GM19240 (cell line): ENCODE measurements around the gene MTFP1.
"Not testable (repeated sequence)": the region's sequence is repeated elsewhere in the genome, so short reads cannot be mapped to it uniquely, and the experiment has no call there.

ENCODE experiments used
- DNase-seq: peaks from one replicate; pipeline ENCODE4 v3.0.0; 2011; ENCODE audit warnings: low spot score; ENCODE audit not compliant: insufficient read length

The MTFP1 gene, protein sequence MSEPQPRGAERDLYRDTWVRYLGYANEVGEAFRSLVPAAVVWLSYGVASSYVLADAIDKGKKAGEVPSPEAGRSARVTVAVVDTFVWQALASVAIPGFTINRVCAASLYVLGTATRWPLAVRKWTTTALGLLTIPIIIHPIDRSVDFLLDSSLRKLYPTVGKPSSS

GRCh38 chr22:30425616-30426387 is at the start of gene MTFP1:
MTFP1 (plus strand) TSS chr22:30425768; CDS start chr22:30425880, 112 bp downstream.
- no peak for DNase-seq

- DNase-seq = no peak
These were observed 45.6 kb upstream of the MTFP1 start for GRCh38 chr22:30380011-30380410.

- DNase-seq = no peak
These were observed 44.3 kb upstream of the MTFP1 start for GRCh38 chr22:30381264-30381663.

DNA sequence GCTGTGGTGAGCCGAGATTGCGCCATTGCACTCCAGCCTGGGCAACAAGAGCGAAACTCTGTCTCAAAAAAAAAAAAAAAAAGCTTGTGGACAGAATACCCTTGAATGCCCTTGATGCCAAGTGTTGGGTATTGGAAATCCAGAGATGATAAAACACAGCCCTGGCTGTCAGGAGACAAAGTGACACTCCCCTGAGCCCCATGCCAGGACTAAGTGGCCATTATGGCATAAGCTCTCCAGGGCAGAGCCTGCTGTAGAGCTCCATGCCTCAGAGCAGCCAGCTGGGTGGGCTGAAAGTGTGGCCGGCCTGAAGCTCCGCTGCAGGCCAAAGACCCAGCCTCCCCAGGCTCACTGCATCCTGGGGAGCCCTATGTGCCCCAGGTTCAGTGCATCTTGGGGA is 43.2 kb upstream of the MTFP1 start:
- no peak for DNase-seq

- DNase-seq = no peak
These were observed 42.5 kb upstream of the MTFP1 start for GRCh38 chr22:30383061-30383460.

GRCh38 chr22:30385942-30386341 is 39.6 kb upstream of the MTFP1 start:
- no peak for DNase-seq

GRCh38 chr22:30386608-30386959 is 39.0 kb upstream of the MTFP1 start:
- no peak for DNase-seq

DNA sequence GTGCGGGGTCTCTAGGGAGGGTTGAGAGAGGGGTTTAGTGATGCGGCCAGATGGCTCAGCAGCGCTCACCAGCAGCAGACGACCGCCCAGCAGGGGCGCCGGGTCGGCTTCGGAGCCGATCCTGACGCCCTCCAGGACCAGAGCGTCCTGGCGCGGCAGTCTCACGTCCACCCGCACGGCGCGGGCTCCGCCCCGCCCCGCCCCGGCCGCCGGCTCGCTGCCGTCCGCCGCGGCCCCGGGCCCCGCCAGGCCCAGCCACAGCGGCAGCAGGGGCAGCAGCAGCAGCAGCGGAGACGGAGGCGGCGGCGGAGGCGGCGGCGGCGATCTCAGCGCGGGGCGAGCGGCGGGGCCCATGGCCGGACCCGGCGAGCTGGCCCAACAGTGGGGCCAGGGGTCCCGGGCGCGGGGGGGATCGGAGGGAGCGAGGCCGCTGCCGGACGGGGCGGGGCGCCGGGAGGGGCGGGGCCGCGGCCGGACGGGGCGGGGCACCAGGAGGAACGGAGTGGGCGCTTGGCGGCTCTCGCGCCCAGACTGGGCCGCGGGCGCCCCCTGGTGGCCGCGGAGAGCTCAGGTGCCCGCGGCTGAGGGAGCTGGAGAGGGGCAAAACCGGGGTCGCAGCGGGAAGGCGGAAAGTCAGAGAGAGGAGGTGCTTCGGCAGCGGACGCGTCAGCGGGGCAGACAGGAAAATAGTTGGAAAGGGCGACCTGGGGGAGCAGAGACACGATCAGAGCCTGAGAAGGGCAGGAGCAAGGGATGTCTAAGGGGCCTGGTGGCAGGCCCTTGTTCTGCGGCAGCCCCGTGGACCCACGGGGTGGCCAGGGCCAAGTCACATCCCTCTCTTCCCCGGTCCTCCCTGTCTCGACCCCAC is 38.4 kb upstream of the MTFP1 start, which contains the start of gene RNF215:
Gene RNF215 (minus strand): TSS at position 452 of the 868 bp plus-strand sequence. CDS start 98 bp downstream, at position 354.
- peak; percentile 83 for DNase-seq

DNA sequence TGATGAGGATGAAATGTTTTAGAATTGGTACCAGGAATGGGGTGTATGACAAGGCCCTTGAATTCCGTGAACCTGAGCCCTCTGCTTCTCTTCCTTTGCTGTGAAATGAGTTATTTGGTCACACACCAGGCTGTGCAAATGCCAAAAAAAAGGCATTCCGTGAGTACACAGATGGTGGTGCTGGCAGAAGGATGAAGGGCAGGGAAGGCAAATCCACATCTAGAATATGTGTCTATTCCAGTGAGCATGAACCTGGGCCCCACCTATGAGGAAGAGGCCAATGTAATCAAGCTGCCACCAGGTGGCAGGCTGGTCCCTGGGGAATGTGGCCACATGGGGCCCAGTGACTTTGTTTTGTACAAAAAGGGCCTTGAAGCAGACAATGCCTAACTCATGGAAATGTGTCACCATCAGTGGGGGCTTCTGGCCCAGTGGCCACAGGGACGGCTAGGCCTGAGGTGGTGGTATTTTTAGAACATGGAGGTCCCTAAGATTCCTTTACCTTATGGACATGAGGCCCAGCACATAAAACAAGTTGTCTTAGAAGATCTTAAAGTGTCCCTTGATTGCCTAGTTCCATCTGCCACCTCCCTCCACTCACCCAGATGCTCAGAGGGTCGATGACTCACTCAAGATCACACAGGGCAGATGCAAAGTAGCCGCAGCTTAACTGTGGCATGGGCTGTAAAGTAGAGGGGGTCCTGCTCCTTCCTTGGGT is 34.4 kb upstream of the MTFP1 start:
- peak; percentile 70 for DNase-seq

DNA sequence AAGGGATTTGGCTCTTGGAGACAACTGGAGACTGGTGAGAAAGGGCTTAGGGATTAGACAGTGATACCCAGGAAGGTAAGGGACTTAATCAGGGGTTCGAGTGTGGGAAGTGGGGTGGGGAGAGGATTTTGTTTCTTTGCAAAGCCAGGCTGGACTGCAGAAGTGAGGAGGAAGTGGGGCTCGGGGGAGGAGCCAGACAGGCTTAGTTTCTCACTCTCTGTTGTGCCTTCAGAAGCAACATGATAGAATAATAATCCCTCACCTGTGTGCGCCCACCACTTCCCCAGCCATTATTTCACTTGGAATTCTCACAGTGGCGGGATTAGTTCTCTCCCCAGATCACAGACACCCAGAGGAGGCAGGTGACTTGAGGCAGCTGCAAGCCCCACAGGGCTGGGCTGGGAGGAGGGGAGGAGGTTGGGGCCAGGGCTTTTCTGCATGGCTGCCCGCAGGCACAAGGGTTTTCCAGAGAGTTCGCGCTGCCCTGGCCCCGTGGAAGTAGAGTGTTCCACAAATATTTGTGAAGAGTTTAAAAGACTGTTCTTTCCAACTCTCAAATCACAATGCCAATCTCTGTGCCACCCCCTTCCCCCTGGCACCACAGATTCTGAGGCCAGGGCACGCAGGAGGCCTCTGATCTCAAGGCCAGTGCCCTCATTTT is 32.8 kb upstream of the MTFP1 start:
- no peak for DNase-seq

GRCh38 chr22:30393322-30393680 is 32.3 kb upstream of the MTFP1 start:
- no peak for DNase-seq

- no peak for DNase-seq
These were observed 31.7 kb upstream of the MTFP1 start for GRCh38 chr22:30393885-30394284.

DNA sequence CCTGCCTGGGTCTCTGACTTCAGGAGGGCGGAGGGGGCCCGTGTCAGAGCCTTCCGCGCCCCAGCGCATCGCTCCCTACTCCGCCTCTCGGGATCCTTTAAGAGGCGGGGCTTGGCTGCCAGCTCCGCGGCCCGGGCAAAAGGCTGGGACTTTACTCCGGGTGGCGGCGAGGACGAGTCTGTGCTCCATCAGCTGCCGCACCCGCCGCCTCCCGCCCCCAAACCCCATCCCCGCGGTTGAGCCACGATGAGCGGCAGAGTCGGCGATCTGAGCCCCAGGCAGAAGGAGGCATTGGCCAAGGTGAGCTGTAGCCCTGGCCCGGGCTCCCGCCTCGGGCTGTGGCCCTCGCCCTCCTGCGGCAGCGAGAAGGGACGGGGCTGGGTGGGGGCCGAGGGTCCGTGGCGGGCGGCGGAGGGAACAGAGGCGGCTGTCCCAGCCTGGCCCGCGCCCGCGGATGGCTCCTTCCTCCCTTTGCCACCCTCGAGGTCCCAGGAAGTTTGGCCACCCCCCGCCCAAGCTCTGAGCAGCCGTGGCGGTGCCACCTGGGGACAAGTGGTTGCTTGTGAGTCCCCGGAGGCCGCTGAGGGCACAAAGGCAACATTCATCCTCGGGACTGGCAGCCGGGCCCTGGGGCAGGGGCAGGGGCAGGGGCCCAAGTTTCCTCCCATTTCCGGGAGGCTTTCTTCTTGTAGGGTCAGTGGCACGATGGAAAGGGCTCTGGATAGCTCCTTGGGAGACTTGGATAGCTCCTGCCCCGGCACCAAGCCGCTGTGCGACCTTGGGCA is 28.5 kb upstream of the MTFP1 start, which contains the start of gene SEC14L2:
Gene SEC14L2 (plus strand): TSS at position 148 of the 785 bp plus-strand sequence. CDS start 99 bp downstream, at position 247.
- no peak for DNase-seq

GRCh38 chr22:30397656-30398635 is 27.6 kb upstream of the MTFP1 start:
- DNase-seq = no peak

GRCh38 chr22:30398685-30399680 is 26.6 kb upstream of the MTFP1 start:
- DNase-seq = no peak

- DNase-seq = no peak
These were observed 25.9 kb upstream of the MTFP1 start for GRCh38 chr22:30399718-30400117.

- DNase-seq = no peak
These were observed 25.4 kb upstream of the MTFP1 start for GRCh38 chr22:30400159-30400558.

DNA sequence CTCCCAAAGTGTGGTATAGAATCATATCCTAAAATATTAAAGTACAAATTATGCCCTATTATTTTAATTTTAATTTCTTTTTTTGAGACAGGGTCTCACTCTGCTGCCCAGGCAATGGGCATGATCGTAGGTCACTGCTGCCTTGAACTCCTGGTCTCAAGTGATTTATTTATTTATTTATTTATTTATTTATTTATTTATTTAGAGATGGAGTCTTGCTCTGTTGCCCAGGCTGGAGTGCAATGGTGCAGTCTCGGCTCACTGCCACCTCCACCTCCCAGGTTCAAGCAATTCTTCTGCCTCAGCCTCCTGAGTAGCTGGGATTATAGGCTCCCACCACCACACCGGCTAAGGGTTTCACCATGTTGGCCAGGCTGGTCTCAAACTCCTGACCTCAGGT is 24.5 kb upstream of the MTFP1 start:
- not testable (repeated sequence) for DNase-seq
